Panc1 (cell line): ENCODE measurements around the gene KIAA0930. TPM values are rescaled to one million over a fixed set of nuclear protein-coding genes. Genes with fewer than 3 reads are reported as not detected.

Experiments used
- ATAC-seq: fragments of 200-7000 bp; cut with Tn5 transposase; 2 replicates; pipeline ENCODE4 v1.9.1; 2020; ENCODE audit warnings: mild to moderate bottlenecking, moderate library complexity
- BruUV-seq: library from RNA; stranded (reverse); fragments of 400-500 nt; replicated peaks from 2 replicates; lab custom pipeline; 2021; lab: Mats Ljungman, UMichigan
- CTCF ChIA-PET: fragments of 300-600 bp; sonication (Branson Sonifier 250); formaldehyde crosslinking; loops from one replicate; lab custom pipeline; 2022; ENCODE audit warnings: antibody characterized with exemption; lab: Charles Lee
- POLR2A ChIA-PET: fragments of 300-600 bp; sonication (Branson Sonifier 250); formaldehyde crosslinking; loops from one replicate; lab custom pipeline; 2022; ENCODE audit warnings: antibody characterized with exemption; lab: Charles Lee
- DNase-seq: peaks from one replicate; pipeline ENCODE4 v3.0.0-alpha.2; 2010; ENCODE audit warnings: low read depth, low spot score
- H3K27ac ChIP-seq: 2 replicates; pipeline ENCODE4 v1.5.1; 2011; ENCODE audit warnings: mild to moderate bottlenecking, low read length, inconsistent platforms
- H3K27me3 ChIP-seq: fragments of 200-500 bp; sonication (Bioruptor generic); 2 replicates; pipeline ENCODE4 v1.6.0; 2014; ENCODE audit warnings: low read length, inconsistent platforms; ENCODE audit not compliant: control insufficient read depth, insufficient read depth
- H3K36me3 ChIP-seq: fragments of 200-500 bp; sonication (Bioruptor generic); 2 replicates; pipeline ENCODE4 v1.5.1; 2014; ENCODE audit warnings: inconsistent platforms, mild to moderate bottlenecking, low read length, moderate library complexity; ENCODE audit not compliant: control insufficient read depth, insufficient read depth
- H3K4me1 ChIP-seq: 2 replicates; pipeline ENCODE4 v1.5.1; 2011; ENCODE audit warnings: inconsistent platforms, mild to moderate bottlenecking, low read length, moderate library complexity; ENCODE audit not compliant: control insufficient read depth, insufficient read depth
- H3K4me3 ChIP-seq, 2 experiments: 2 replicates each; pipeline ENCODE4 v1.5.1; 2011 to 2012; ENCODE audit warnings: low read depth in 2 of 2, low read length in 2 of 2, mild to moderate bottlenecking in 2 of 2, inconsistent platforms in 1 of 2, moderate library complexity in 1 of 2
- H3K9me3 ChIP-seq: fragments of 200-500 bp; sonication (Bioruptor generic); 2 replicates; pipeline ENCODE4 v1.5.1; 2014; ENCODE audit warnings: low read depth, mild to moderate bottlenecking, inconsistent platforms, low read length, moderate library complexity; ENCODE audit not compliant: control insufficient read depth, insufficient read depth
- CTCF ChIP-seq: fragments of 450-650 bp; IDR thresholded peaks from 2 replicates; pipeline ENCODE4 v1.5.1; 2017; ENCODE audit warnings: mild to moderate bottlenecking
- POLR2AphosphoS5 ChIP-seq: IDR thresholded peaks from 2 replicates; pipeline ENCODE4 v1.6.1; 2012; ENCODE audit warnings: mild to moderate bottlenecking, low read depth, low read length, moderate library complexity
- REST ChIP-seq, 2 experiments: IDR thresholded peaks; 2 replicates each; pipeline ENCODE4 v1.6.1; 2011 to 2012; ENCODE audit warnings: low read depth in 2 of 2, control low read depth in 1 of 2, low read length in 1 of 2, mild to moderate bottlenecking in 1 of 2, moderate library complexity in 1 of 2; ENCODE audit not compliant: insufficient read depth in 1 of 2
- SIN3A ChIP-seq: IDR thresholded peaks from 2 replicates; pipeline ENCODE4 v1.6.1; 2012; ENCODE audit warnings: low read depth, mild to moderate bottlenecking, low read length, moderate library complexity, borderline replicate concordance; ENCODE audit not compliant: insufficient read depth
- TCF7L2 ChIP-seq: IDR thresholded peaks from 2 replicates; pipeline ENCODE4 v1.6.1; 2011; ENCODE audit warnings: mild to moderate bottlenecking, low read depth, low read length, inconsistent platforms
- in situ Hi-C: cut with HindIII; loops from 2 replicates; pipeline ENCODE4 v1.10.0; 2016; ENCODE audit warnings: low sequenced_read_pairs, low pct_unique_long_range_greater_than_20kb
- intact Hi-C: fragments of 100-400 bp; cut with micrococcal nuclease; formaldehyde crosslinking; loops from one replicate; pipeline ENCODE4 v1.10.0; 2022; ENCODE audit not compliant: unreplicated experiment
- total RNA-seq: library from RNA; stranded (reverse); gene quantifications from one replicate; pipeline ENCODE4 v1.2.1, GENCODE V29; 2021; ENCODE audit not compliant: unreplicated experiment

The KIAA0930 gene
- total RNA-seq, 1 experiment from 2014 or later, result 42.5 TPM

- no peaks in the 10 kb centered on the region for H3K27me3 ChIP-seq
- POLR2A ChIA-PET, result no interaction called here
- in situ Hi-C loops, result no loop called here
These were observed 31.0 kb upstream of the KIAA0930 start for GRCh38 chr22:45271667-45272201.

More at GRCh38 chr22:45271667-45272201, 31.0 kb upstream of the KIAA0930 start:
- CTCF ChIA-PET, result interaction anchor here (0.6 to 0.7 kb wide), 2 partner anchors 15 to 519 kb away, joined by 3 to 6 read pairs; no protein-coding TSS in a partner anchor
- Histone ChIP-seq H3K9me3 (no peaks in the 10 kb centered on the region), H3K4me1 (no peaks in the 10 kb centered on the region; the same call in 1 of the 2 replicates), H3K4me3 (no peak overlapping the region), H3K36me3 (no peaks in the 10 kb centered on the region), H3K27ac (no peak overlapping the region)
- no peak for ATAC-seq
- intact Hi-C loops, result no loop called here
- DNase-seq, result no peak
- BruUV-seq, result no TSS peak
- TF ChIP-seq POLR2AphosphoS5 (no peak), REST (IDR thresholded peaks at IDR 0.05; ENCODE audit: insufficient read depth in 1 of 2, low read depth in 2 of 2, low read length in 1 of 2) (no peak), CTCF (no peak), SIN3A (no peak), TCF7L2 (no peak)
